LNCaP clone FGC (cell line): ENCODE data around the gene CIDEA.

Source experiments
- DNase-seq: peaks from one replicate; pipeline ENCODE4 v3.0.0-alpha.2; 2011; ENCODE audit warnings: low read depth
- H3K4me3 ChIP-seq: 2 replicates; pipeline ENCODE4 v1.5.1; 2011; ENCODE audit warnings: mild to moderate bottlenecking, low read depth, low read length, control low read depth
- TF ChIP-seq, protein P1 (sequence below): IDR thresholded peaks from 2 replicates; pipeline ENCODE4 v1.5.1; 2012; ENCODE audit warnings: mild to moderate bottlenecking; ENCODE audit not compliant: control insufficient read depth, insufficient read depth; ENCODE audit errors: extremely low read depth

CIDEA gene

DNA sequence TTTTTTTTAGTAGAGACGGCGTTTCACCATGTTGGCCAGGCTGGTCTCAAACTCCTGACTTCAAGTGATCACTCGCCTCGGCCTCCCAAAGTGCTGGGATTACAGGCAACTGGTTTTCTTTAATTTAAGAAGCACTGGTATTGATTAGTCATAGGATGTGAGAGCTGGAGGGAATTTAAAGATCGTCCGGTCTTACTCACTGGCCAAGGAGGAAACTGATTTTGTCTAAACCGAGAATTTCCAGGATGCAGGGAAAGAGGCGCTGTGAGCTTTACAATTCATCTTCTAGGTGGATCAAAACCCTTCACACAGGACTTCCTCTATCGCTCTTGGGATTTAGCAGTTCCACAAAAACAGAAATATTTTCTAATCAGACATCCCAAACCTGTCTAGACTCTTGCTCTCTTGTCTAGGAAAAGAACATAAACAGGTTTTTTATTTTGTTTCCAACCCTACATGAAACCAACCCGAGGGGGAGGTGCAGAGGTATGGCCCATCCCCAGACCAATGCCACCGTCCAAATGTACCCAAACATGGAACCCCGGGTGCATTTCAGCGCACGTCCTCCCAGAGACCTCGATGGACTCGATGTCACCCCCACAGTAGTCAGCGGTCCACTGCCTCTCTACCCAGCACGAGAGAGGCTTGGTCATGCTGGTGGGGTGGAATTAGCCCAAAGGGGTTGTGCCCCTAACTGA is 41.4 kb downstream of the CIDEA start:
- DNase-seq, result no peak
- TF ChIP-seq, protein P1, sequence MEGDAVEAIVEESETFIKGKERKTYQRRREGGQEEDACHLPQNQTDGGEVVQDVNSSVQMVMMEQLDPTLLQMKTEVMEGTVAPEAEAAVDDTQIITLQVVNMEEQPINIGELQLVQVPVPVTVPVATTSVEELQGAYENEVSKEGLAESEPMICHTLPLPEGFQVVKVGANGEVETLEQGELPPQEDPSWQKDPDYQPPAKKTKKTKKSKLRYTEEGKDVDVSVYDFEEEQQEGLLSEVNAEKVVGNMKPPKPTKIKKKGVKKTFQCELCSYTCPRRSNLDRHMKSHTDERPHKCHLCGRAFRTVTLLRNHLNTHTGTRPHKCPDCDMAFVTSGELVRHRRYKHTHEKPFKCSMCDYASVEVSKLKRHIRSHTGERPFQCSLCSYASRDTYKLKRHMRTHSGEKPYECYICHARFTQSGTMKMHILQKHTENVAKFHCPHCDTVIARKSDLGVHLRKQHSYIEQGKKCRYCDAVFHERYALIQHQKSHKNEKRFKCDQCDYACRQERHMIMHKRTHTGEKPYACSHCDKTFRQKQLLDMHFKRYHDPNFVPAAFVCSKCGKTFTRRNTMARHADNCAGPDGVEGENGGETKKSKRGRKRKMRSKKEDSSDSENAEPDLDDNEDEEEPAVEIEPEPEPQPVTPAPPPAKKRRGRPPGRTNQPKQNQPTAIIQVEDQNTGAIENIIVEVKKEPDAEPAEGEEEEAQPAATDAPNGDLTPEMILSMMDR, result no peak
- no peak overlapping the region for H3K4me3 ChIP-seq

DNA sequence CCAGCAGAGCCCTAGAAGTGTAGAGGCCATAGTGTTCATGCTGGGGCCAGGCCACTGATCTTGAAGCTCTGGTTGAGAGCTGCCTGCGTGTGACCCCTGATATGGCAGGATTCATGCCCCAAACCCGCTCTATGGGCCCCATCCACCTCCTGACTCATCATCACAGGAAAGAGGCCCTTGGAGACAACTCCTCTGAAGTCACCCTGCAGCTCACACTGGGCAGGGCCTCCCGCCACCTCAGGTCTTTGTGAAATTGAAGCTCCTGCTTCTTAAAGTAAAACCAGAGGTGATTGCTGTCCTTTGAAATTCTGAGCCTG is 41.9 kb downstream of the CIDEA start:
- DNase-seq, result no peak
- H3K4me3 ChIP-seq, result no peak overlapping the region
- TF ChIP-seq, protein P1, result no peak

DNA sequence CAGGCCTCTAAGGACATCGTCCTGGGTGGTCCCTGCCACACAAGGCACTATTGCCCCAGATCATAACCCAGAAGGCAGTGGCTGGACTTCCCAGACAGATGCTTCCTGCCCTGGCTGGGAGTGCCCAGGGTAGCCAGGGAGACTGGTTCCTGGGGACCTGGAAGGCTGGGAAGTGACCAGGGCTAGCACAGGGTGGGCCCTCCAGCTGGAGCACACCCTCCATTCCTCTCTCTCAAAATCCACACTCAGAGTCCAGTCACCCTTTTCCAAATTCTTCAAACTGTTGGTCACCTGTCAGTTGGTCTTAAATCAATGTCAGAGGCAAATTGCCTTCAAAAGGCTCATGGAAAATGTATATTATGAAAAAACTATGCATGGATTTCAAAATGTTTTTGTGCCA is 42.3 kb downstream of the CIDEA start:
- TF ChIP-seq, protein P1, result no peak
- no peak overlapping the region for H3K4me3 ChIP-seq
- DNase-seq, result no peak

DNA sequence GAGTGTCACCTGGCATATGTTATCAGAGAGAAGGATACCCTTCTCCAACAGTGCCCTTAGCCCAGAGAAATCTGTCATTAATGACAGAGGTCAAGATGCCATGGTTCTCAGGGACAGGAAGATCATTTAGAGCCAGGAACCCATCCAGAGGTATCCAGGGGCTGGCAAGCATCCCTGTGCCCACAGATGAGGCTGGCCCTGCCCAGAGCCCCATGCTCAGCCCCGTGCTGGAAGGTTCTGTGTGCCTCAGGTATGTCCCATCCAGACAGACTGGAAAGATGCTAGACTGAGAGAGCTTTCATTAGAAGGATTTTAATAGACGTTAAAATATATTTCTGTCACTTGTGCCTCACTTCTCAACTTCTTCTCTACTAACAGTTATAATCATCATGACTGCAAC is 45.7 kb downstream of the CIDEA start:
- no peak overlapping the region for H3K4me3 ChIP-seq
- no peak for DNase-seq
- TF ChIP-seq, protein P1, result no peak

DNA sequence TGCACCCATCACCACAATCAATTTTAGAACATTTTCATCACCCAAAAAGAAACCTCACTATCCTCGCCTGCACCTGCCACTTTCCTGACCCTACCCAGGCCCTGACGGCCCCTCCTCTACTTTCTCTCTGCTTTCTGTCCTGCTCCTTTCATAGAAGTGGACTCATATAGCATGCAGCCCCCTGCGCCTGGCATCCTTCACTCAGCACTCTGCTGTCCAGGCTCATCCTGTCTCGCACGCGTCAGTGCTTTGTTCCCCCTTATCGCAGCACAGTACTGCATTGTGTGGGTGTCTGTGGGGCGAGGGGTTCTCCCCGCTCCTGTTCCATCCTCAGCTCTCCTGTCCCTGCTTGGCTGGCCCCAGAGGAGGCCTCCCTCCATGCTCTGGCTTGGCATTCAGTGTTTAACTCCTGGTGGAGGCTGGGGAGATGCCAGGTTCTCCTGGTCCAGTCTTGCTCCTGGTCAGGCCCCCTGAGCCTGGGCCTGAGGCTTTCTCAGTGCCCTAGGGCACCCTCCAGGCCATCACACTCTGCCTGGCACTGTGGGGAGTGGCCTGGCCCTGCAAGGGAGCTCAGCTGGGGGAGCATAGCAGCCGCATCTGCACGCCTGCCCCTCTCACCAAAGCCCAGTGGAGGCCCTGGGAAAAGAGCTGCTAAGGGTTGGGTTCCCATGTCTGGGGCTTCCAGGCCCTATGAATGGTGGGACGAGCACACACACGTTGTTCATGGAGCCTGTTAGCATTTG is 47.3 kb downstream of the CIDEA start:
- TF ChIP-seq, protein P1, result no peak

DNA sequence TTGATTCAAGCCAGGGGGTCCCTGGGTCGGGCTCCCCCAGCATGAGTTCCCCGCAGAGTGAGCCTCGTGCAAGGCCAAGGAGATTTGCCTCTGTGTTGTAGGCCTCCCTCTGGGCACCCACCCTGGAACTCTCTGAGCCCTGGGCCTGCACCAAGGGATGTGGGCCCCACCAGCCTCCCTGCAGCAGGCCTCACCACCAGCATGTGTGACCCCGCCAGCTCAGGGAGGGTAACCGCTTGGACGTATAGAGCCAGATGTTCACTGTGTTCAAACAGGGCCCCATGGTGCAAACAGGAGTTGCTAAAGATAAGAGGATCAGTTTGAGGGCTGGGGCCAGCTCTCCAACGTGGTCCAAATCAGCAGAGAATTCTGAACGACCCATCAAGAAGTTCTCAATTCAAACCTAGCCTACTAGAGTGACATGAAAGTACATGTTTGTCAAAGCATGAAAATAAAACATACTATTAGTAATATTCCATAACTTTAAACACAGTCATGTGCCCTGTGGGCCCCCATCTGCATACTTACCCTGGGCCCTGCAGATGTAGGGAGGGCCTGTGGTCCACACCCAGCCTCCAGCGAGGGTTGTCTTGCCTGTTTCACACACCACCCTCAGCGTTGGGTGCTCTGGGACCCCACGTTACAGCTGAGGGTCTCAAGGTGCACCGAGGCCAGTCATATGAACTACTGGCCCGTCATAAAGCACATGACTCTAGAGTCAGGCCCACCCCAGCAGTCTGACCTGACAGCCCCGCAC is 48.4 kb downstream of the CIDEA start:
- DNase-seq, result no peak
- TF ChIP-seq, protein P1, result no peak
- H3K4me3 ChIP-seq, result no peak overlapping the region

More for the DNA sequence above, 47.3 kb downstream of the CIDEA start:
- no peak overlapping the region for H3K4me3 ChIP-seq
- no peak for DNase-seq
